H1 (cell line): ENCODE data around the gene SIPA1L3. TPM values are rescaled to one million over a fixed set of nuclear protein-coding genes. Genes with fewer than 3 reads are reported as not detected.

Experiments
- CTCF ChIA-PET: fragments of 300-600 bp; sonication (Branson Sonifier 250); formaldehyde crosslinking; loops from one replicate; lab custom pipeline; 2021; ENCODE audit not compliant: partially characterized antibody; lab: Charles Lee
- POLR2A ChIA-PET: fragments of 300-600 bp; sonication (Branson Sonifier 250); formaldehyde crosslinking; loops from one replicate; lab custom pipeline; 2021; ENCODE audit warnings: inconsistent platforms; ENCODE audit not compliant: partially characterized antibody; lab: Charles Lee
- DNase-seq, 2 experiments: peaks; one replicate each; pipeline versions ENCODE4 v3.0.0 to v3.0.0-alpha.2; 2010 to 2022; ENCODE audit warnings: low spot score in 2 of 2, low read depth in 1 of 2, mixed read lengths in 1 of 2
- FAIRE-seq: peaks from 2 replicates; lab custom pipeline; 2011; peaks lifted over from hg19 to GRCh38; lab: Jason Lieb, UNC
- H2AFZ ChIP-seq: 2 replicates; pipeline ENCODE4 v1.8.1; 2012; ENCODE audit warnings: low read length, inconsistent platforms
- H2AK5ac ChIP-seq: 2 replicates; pipeline ENCODE4 v1.6.1; 2013; ENCODE audit warnings: low read depth, low read length
- H2BK120ac ChIP-seq: replicated peaks from 2 replicates; pipeline ENCODE3; 2013; ENCODE audit warnings: low read depth, low read length, inconsistent platforms
- H2BK12ac ChIP-seq: 2 replicates; pipeline ENCODE4 v1.6.1; 2013; ENCODE audit warnings: low read depth, low read length
- H2BK15ac ChIP-seq: 2 replicates; pipeline ENCODE4 v1.6.1; 2013; ENCODE audit warnings: low read length
- H2BK20ac ChIP-seq: 2 replicates; pipeline ENCODE4 v1.6.1; 2013; ENCODE audit warnings: low read length
- H2BK5ac ChIP-seq: 2 replicates; pipeline ENCODE4 v1.6.1; 2013; ENCODE audit warnings: low read depth, low read length
- H3K14ac ChIP-seq: 2 replicates; pipeline ENCODE4 v1.6.1; 2013; ENCODE audit warnings: inconsistent platforms; ENCODE audit not compliant: insufficient read length
- H3K18ac ChIP-seq: 2 replicates; pipeline ENCODE4 v1.6.1; 2013; ENCODE audit warnings: low read length; ENCODE audit errors: extremely low read depth
- H3K23ac ChIP-seq: 2 replicates; pipeline ENCODE4 v1.6.1; 2013; ENCODE audit warnings: inconsistent platforms; ENCODE audit not compliant: insufficient read length
- H3K23me2 ChIP-seq: 2 replicates; pipeline ENCODE4 v1.6.1; 2013; ENCODE audit warnings: low read depth, low read length
- H3K27ac ChIP-seq: 2 replicates; pipeline ENCODE4 v1.6.1; 2011; ENCODE audit warnings: low read depth, low read length, inconsistent platforms
- H3K27me3 ChIP-seq, 4 experiments: replicated peaks in 1 of 4; 1 replicate in 1 of 4; 2 replicates in 3 of 4; pipeline versions ENCODE4 v1.6.1 to v1.8.1; 2011 to 2013; ENCODE audit warnings: low read length in 3 of 4, mild to moderate bottlenecking in 3 of 4, inconsistent platforms in 2 of 4, mixed read lengths in 2 of 4, moderate library complexity in 1 of 4; ENCODE audit not compliant: control insufficient read depth in 3 of 4, insufficient read depth in 3 of 4; ENCODE audit errors: extremely low read depth in 1 of 4
- H3K36me3 ChIP-seq, 4 experiments: 2 replicates each; pipeline versions ENCODE4 v1.6.1 to v1.8.1; 2011 to 2013; ENCODE audit warnings: mild to moderate bottlenecking in 4 of 4, low read length in 3 of 4, moderate library complexity in 2 of 4, control low read depth in 1 of 4, inconsistent platforms in 1 of 4; ENCODE audit not compliant: insufficient read depth in 4 of 4, control insufficient read depth in 2 of 4
- H3K4ac ChIP-seq: replicated peaks from 2 replicates; pipeline ENCODE3; 2013; ENCODE audit warnings: low read length, low read depth, mixed read lengths, inconsistent platforms; ENCODE audit not compliant: insufficient read length
- H3K4me1 ChIP-seq, 4 experiments: replicated peaks in 1 of 4; 1 replicate in 1 of 4; 2 replicates in 3 of 4; pipeline versions ENCODE4 v1.6.1 to v1.8.1; 2011 to 2013; ENCODE audit warnings: low read length in 3 of 4, inconsistent platforms in 2 of 4, mixed read lengths in 1 of 4; ENCODE audit not compliant: insufficient read depth in 4 of 4, control insufficient read depth in 3 of 4
- H3K4me2 ChIP-seq, 2 experiments: 2 replicates each; pipeline versions ENCODE4 v1.6.1 to v1.8.1; 2011 to 2013; ENCODE audit warnings: low read depth in 2 of 2, low read length in 2 of 2, control low read depth in 1 of 2, inconsistent platforms in 1 of 2, mild to moderate bottlenecking in 1 of 2; ENCODE audit not compliant: insufficient read depth in 1 of 2
- H3K4me3 ChIP-seq, 4 experiments: fragments of 200-600, 300-600 bp in 1 of 4; sonication (generic), shearing (Covaris generic), sonication (Bioruptor Twin) in 1 of 4; 2 replicates each; pipeline versions ENCODE4 v1.5.1 to v1.8.1; 2011 to 2016; ENCODE audit warnings: low read length in 4 of 4, low read depth in 3 of 4, control low read depth in 2 of 4, inconsistent platforms in 2 of 4, mild to moderate bottlenecking in 2 of 4, mixed read lengths in 1 of 4, moderate library complexity in 1 of 4; ENCODE audit not compliant: insufficient read depth in 2 of 4; ENCODE audit errors: extremely low read depth in 1 of 4
- H3K56ac ChIP-seq: replicated peaks from 2 replicates; pipeline ENCODE3; 2013; ENCODE audit warnings: low read depth, mild to moderate bottlenecking, mixed read lengths, low read length, inconsistent platforms; ENCODE audit not compliant: insufficient read length
- H3K79me1 ChIP-seq: 2 replicates; pipeline ENCODE4 v1.6.1; 2013; ENCODE audit warnings: low read depth, low read length, control low read depth
- H3K79me2 ChIP-seq, 2 experiments: 2 replicates each; pipeline versions ENCODE4 v1.6.1 to v1.8.1; 2012 to 2013; ENCODE audit warnings: low read length in 2 of 2, mild to moderate bottlenecking in 2 of 2, inconsistent platforms in 1 of 2; ENCODE audit not compliant: insufficient read depth in 2 of 2, control insufficient read depth in 1 of 2
- H3K9ac ChIP-seq, 4 experiments: replicated peaks in 1 of 4; 1 replicate in 1 of 4; 2 replicates in 3 of 4; pipeline versions ENCODE4 v1.6.1 to v1.8.1; 2011 to 2013; ENCODE audit warnings: low read depth in 3 of 4, low read length in 3 of 4, control low read depth in 2 of 4, mild to moderate bottlenecking in 2 of 4, moderate library complexity in 2 of 4, inconsistent platforms in 1 of 4; ENCODE audit errors: extremely low read depth in 1 of 4
- H3K9me3 ChIP-seq, 2 experiments: 2 replicates each; pipeline versions ENCODE4 v1.6.1 to v1.8.1; 2012 to 2013; ENCODE audit warnings: mild to moderate bottlenecking in 2 of 2, moderate library complexity in 2 of 2, control low read depth in 1 of 2, inconsistent platforms in 1 of 2, low read depth in 1 of 2, low read length in 1 of 2, mixed read lengths in 1 of 2; ENCODE audit not compliant: insufficient read depth in 2 of 2
- H4K20me1 ChIP-seq, 2 experiments: replicated peaks in 1 of 2; 2 replicates each; pipeline versions ENCODE3 to v1.8.1; 2011 to 2013; ENCODE audit warnings: inconsistent platforms in 2 of 2, low read length in 2 of 2, mild to moderate bottlenecking in 1 of 2; ENCODE audit not compliant: insufficient read depth in 2 of 2, control insufficient read depth in 1 of 2
- H4K5ac ChIP-seq: 2 replicates; pipeline ENCODE4 v1.6.1; 2013; ENCODE audit warnings: low read length, low read depth, mixed read lengths, inconsistent platforms; ENCODE audit not compliant: insufficient read length
- H4K8ac ChIP-seq: 2 replicates; pipeline ENCODE4 v1.8.0; 2013; ENCODE audit warnings: mild to moderate bottlenecking, moderate library complexity, low read length, inconsistent platforms; ENCODE audit not compliant: insufficient read depth; ENCODE audit errors: extremely low read depth
- H4K91ac ChIP-seq: replicated peaks from 2 replicates; pipeline ENCODE3; 2013; ENCODE audit warnings: low read length, mixed read lengths, inconsistent platforms; ENCODE audit not compliant: insufficient read length
- CHD1 ChIP-seq: IDR thresholded peaks from 2 replicates; pipeline ENCODE4 v1.6.1; 2012; ENCODE audit warnings: low read depth, low read length, improper control_type of control experiment
- EZH2 ChIP-seq: fragments of 200-600 bp; sonication (generic); IDR thresholded peaks from 2 replicates; pipeline ENCODE4 v1.7.1; 2012; ENCODE audit warnings: low read depth, mild to moderate bottlenecking, moderate library complexity, low read length, inconsistent platforms; ENCODE audit not compliant: severe bottlenecking
- FOSL1 ChIP-seq: IDR thresholded peaks from 2 replicates; pipeline ENCODE4 v1.6.1; 2011; ENCODE audit warnings: mild to moderate bottlenecking, low read depth, low read length, moderate library complexity; ENCODE audit not compliant: insufficient read depth
- RAD21 ChIP-seq, 2 experiments: IDR thresholded peaks in 1 of 2; conservative IDR thresholded peaks in 1 of 2; 2 replicates each; pipeline ENCODE4 v1.6.1; 2011; ENCODE audit warnings: low read depth in 2 of 2, low read length in 2 of 2, improper control_type of control experiment in 1 of 2, inconsistent platforms in 1 of 2, mild to moderate bottlenecking in 1 of 2, moderate library complexity in 1 of 2
- RXRA ChIP-seq: IDR thresholded peaks from 2 replicates; pipeline ENCODE4 v1.6.1; 2011; ENCODE audit warnings: low read depth, mild to moderate bottlenecking, low read length, moderate library complexity; ENCODE audit not compliant: insufficient read depth
- WGBS, 2 experiments: shearing (Covaris generic) in 1 of 2; methylation state at CpG; one replicate each; pipeline versions ENCODE4 v1.1.6 to v1.1.7; 2013 to 2015; ENCODE audit warnings: low lambda C conversion rate in 2 of 2, mixed read lengths in 2 of 2, inconsistent platforms in 1 of 2, low coverage in 1 of 2, missing lambda C conversion rate in 1 of 2; ENCODE audit not compliant: insufficient replicate concordance in 2 of 2, insufficient coverage in 1 of 2, insufficient read length in 1 of 2; ENCODE audit errors: extremely low coverage in 1 of 2, missing lambda C conversion rate in 1 of 2; 5-methylcytosine and 5-hydroxymethylcytosine counted together
- polyA plus RNA-seq, 7 experiments: library from polyadenylated mRNA; depleted of rRNA in 3 of 7; stranded (reverse) in 5 of 7; unstranded in 2 of 7; fragments of >200 nt in 5 of 7; fragments of 200-250 nt in 2 of 7; gene quantifications; 1 replicate in 5 of 7; 2 replicates in 1 of 7; 4 replicates in 1 of 7; pipeline versions ENCODE4 v1.2.1 to v1.2.3, GENCODE V29; 2011 to 2013; ENCODE audit warnings: missing spikeins in 2 of 7, mixed read lengths in 2 of 7
- total RNA-seq: library from RNA; stranded (reverse); fragmentation: NEBNext Ultra II Directional; extraction: Animal tissue kit (Norgen Biotek cat#: 25700); gene quantifications from 2 replicates; pipeline ENCODE4 v1.2.1, GENCODE V29; 2021
- TF ChIP-seq, protein P1 (sequence below): IDR thresholded peaks from 2 replicates; pipeline ENCODE4 v1.6.1; 2011; ENCODE audit warnings: low read depth, mild to moderate bottlenecking, low read length; ENCODE audit not compliant: insufficient read depth
- TF ChIP-seq, protein P2 (sequence below), 3 experiments: IDR thresholded peaks; 1 replicate in 2 of 3; 2 replicates in 1 of 3; pipeline versions ENCODE4 v1.5.1 to v1.6.1; 2011; ENCODE audit warnings: low read length in 3 of 3, mild to moderate bottlenecking in 3 of 3, inconsistent platforms in 2 of 3, low read depth in 1 of 3, moderate library complexity in 1 of 3; ENCODE audit not compliant: insufficient read depth in 1 of 3; ENCODE audit errors: control extremely low read depth in 1 of 3

SIPA1L3 gene
- total and polyA plus RNA-seq, 2 of the 8 experiments (the other 6 are each of a cell fraction or from before 2014, with no cell fraction given): 15.0 to 54.9 TPM

DNA sequence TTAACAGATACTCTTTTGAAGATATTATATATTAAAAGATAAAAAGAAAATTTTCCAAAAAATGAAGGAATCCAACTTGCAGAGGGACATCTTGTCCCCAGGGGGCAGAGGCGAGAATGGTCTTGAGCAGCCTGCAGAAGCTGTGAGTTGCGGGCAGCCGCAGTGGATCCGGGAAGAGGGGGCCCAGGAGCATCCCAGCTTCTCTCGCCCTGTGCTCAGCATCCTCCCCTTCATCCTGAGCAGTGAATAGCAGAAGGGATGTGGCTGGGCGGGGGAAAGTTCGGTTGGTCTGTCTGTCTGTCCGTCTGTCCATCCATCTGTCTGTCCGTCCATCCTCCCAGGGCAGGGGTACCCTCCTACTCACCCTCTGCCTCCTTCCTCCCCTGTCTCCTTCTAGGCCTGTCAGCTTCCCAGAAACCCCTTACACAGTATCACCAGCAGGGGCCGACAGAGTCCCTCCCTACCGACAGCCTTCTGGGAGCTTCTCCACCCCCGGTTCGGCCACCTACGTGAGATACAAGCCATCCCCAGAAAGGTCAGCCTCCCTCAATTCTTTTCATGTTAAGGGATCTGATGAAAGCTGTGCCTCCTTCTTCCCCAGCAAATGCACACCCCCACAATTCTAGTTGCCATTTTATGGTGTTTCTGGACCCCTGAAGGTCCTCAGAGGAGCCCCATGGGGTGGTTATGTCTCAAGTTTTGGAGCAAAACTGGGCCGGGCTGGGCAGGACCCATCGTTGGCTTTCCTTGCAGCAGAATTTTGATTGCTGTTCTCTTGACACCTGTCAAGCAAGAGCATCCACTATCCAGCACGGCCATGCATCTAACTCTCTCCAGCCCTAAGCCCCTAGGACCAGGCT, 235.4 kb downstream of the SIPA1L3 start:
- Histone ChIP-seq H3K18ac (no peak overlapping the region; the same call in 1 of the 2 replicates), H3K9me3 (no peaks in the 10 kb centered on the region), H2BK12ac (0 out of 2 replicates have a peak overlapping the region, but pooled peaks have one; percentile 39), H3K23ac (no peak overlapping the region), H4K91ac (no peak overlapping the region), H3K56ac (no peak overlapping the region), H2BK120ac (no peak overlapping the region), H2BK20ac (no peak overlapping the region), H2BK15ac (no peak overlapping the region), H2BK5ac (no peak overlapping the region), H3K27me3 (no peaks in the 10 kb centered on the region), H3K14ac (no peak overlapping the region), H3K23me2 (no peaks in the 10 kb centered on the region), H3K9ac (no peak overlapping the region), H3K27ac (no peak overlapping the region), H4K5ac (no peak overlapping the region), H3K4me1 (no peaks in the 10 kb centered on the region; a peak in 1 of 7 replicates), H2AFZ (no peak overlapping the region), H3K79me1 (no peaks in the 10 kb centered on the region), H4K8ac (no peak overlapping the region), H3K4ac (no peak overlapping the region), H3K36me3 (peaks cover 0 to 4% (median 2%) of the 10 kb centered on the region in 4 experiments; a peak in 2 of 8 replicates), H3K4me2 (no peak overlapping the region), H2AK5ac (no peak overlapping the region), H3K4me3 (no peak overlapping the region), H3K79me2 (no peaks in the 10 kb centered on the region), H4K20me1 (peaks cover 0 to 4% of the 10 kb centered on the region in 2 experiments)
- peak; percentile 50 for FAIRE-seq
- ChIA-PET CTCF (interaction anchor here (0.5 to 10.6 kb wide), 62 partner anchors 9 to 1420 kb away, joined by 3 to 95 read pairs (median 4); partner anchors contain the start of genes PPP1R14A, SIPA1L3 and WDR87), POLR2A (interaction anchor here (1.0 to 1.4 kb wide), 4 partner anchors 9 to 68 kb away, joined by 3 to 5 read pairs (median 3); no protein-coding TSS in a partner anchor)
- DNase-seq: peak; percentile 41 to 85
- WGBS, 2 experiments: 60% methylated on average over 16 of the region's 17 CpGs; no CpG with 5 or more reads in 1 of the 2 experiments
- TF ChIP-seq RXRA (no peak), FOSL1 (no peak), EZH2 (no peak), CHD1 (no peak), RAD21 (IDR thresholded peaks at IDR 0.05 in 1 of 2, conservative IDR thresholded peaks at IDR 0.05 in 1 of 2; ENCODE audit: low read depth in 2 of 2, low read length in 2 of 2) (peak; percentile 89 to 94)
- TF ChIP-seq, protein P1, sequence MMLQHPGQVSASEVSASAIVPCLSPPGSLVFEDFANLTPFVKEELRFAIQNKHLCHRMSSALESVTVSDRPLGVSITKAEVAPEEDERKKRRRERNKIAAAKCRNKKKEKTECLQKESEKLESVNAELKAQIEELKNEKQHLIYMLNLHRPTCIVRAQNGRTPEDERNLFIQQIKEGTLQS: no peak
- TF ChIP-seq, protein P2, sequence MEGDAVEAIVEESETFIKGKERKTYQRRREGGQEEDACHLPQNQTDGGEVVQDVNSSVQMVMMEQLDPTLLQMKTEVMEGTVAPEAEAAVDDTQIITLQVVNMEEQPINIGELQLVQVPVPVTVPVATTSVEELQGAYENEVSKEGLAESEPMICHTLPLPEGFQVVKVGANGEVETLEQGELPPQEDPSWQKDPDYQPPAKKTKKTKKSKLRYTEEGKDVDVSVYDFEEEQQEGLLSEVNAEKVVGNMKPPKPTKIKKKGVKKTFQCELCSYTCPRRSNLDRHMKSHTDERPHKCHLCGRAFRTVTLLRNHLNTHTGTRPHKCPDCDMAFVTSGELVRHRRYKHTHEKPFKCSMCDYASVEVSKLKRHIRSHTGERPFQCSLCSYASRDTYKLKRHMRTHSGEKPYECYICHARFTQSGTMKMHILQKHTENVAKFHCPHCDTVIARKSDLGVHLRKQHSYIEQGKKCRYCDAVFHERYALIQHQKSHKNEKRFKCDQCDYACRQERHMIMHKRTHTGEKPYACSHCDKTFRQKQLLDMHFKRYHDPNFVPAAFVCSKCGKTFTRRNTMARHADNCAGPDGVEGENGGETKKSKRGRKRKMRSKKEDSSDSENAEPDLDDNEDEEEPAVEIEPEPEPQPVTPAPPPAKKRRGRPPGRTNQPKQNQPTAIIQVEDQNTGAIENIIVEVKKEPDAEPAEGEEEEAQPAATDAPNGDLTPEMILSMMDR (IDR thresholded peaks at IDR 0.05; ENCODE audit: control extremely low read depth in 1 of 3, insufficient read depth in 1 of 3, low read depth in 1 of 3, low read length in 3 of 3): peak; percentile 88 to 95 (median 92)
